Ishikawa (cell line): ENCODE measurements around the gene BMPR1B.

ENCODE experiments used
- CEBPB ChIP-seq: IDR thresholded peaks from 2 replicates; pipeline ENCODE4 v1.6.1; 2012
- CREB1 ChIP-seq: IDR thresholded peaks from 2 replicates; pipeline ENCODE4 v1.6.1; 2012; ENCODE audit warnings: low read depth
- EGR1 ChIP-seq: IDR thresholded peaks from 2 replicates; pipeline ENCODE4 v1.6.1; 2012
- EP300 ChIP-seq: IDR thresholded peaks from 2 replicates; pipeline ENCODE4 v1.6.1; 2012; ENCODE audit warnings: borderline replicate concordance
- FOXM1 ChIP-seq: IDR thresholded peaks from 2 replicates; pipeline ENCODE4 v1.6.1; 2012; ENCODE audit warnings: low read depth, borderline replicate concordance
- NFIC ChIP-seq: IDR thresholded peaks from 2 replicates; pipeline ENCODE4 v1.6.1; 2012
- RAD21 ChIP-seq: IDR thresholded peaks from 2 replicates; pipeline ENCODE4 v1.6.1; 2012; ENCODE audit warnings: low read depth
- TAF1 ChIP-seq: IDR thresholded peaks from 2 replicates; pipeline ENCODE4 v1.6.1; 2012; ENCODE audit warnings: low read depth, mild to moderate bottlenecking
- TEAD4 ChIP-seq: IDR thresholded peaks from 2 replicates; pipeline ENCODE4 v1.6.1; 2012
- YY1 ChIP-seq: IDR thresholded peaks from 2 replicates; pipeline ENCODE4 v1.6.1; 2012; ENCODE audit warnings: low read depth
- ZBTB7A ChIP-seq: IDR thresholded peaks from 2 replicates; pipeline ENCODE4 v1.6.1; 2012; ENCODE audit warnings: low read depth
- TF ChIP-seq, protein P1 (sequence below): IDR thresholded peaks from 2 replicates; pipeline ENCODE4 v1.6.1; 2012
- TF ChIP-seq, protein P2 (sequence below): IDR thresholded peaks from 2 replicates; pipeline ENCODE4 v1.6.1; 2012; ENCODE audit warnings: low read depth, mild to moderate bottlenecking

DNA sequence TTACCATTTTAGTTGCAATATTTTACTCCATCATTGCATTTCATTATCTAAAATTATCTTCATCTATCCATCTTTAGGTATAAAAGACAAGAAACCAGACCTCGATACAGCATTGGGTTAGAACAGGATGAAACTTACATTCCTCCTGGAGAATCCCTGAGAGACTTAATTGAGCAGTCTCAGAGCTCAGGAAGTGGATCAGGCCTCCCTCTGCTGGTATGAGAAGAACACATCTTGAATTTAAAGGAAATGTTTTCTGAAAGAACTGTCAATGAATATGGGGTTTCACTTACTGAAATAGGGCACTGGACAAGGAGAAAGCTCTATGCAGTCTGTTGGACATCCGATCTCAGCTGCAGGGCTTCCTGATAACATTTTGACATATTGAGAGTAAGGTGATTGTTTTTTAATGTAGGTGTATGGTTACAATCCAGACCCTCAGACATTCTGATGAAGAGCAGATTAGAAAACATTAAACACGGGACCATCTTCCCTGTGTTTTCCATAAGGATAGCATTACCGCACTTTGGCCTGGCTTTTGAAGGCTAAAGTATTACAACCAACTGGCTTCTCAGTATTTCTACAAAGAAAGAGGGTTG lies 367.2 kb downstream of the BMPR1B start:
- TF ChIP-seq EP300 (no peak), TEAD4 (no peak), YY1 (no peak), FOXM1 (no peak), ZBTB7A (no peak), EGR1 (no peak), NFIC (no peak), RAD21 (peak; percentile 71), TAF1 (no peak), CEBPB (no peak), CREB1 (no peak)
- TF ChIP-seq, protein P1, sequence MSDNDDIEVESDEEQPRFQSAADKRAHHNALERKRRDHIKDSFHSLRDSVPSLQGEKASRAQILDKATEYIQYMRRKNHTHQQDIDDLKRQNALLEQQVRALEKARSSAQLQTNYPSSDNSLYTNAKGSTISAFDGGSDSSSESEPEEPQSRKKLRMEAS, result no peak
- TF ChIP-seq, protein P2, sequence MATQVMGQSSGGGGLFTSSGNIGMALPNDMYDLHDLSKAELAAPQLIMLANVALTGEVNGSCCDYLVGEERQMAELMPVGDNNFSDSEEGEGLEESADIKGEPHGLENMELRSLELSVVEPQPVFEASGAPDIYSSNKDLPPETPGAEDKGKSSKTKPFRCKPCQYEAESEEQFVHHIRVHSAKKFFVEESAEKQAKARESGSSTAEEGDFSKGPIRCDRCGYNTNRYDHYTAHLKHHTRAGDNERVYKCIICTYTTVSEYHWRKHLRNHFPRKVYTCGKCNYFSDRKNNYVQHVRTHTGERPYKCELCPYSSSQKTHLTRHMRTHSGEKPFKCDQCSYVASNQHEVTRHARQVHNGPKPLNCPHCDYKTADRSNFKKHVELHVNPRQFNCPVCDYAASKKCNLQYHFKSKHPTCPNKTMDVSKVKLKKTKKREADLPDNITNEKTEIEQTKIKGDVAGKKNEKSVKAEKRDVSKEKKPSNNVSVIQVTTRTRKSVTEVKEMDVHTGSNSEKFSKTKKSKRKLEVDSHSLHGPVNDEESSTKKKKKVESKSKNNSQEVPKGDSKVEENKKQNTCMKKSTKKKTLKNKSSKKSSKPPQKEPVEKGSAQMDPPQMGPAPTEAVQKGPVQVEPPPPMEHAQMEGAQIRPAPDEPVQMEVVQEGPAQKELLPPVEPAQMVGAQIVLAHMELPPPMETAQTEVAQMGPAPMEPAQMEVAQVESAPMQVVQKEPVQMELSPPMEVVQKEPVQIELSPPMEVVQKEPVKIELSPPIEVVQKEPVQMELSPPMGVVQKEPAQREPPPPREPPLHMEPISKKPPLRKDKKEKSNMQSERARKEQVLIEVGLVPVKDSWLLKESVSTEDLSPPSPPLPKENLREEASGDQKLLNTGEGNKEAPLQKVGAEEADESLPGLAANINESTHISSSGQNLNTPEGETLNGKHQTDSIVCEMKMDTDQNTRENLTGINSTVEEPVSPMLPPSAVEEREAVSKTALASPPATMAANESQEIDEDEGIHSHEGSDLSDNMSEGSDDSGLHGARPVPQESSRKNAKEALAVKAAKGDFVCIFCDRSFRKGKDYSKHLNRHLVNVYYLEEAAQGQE, result no peak
